GM12878 (cell line): ENCODE measurements around the gene PLXND1.

Experiments used
- POLR2AphosphoS5 ChIP-seq: IDR thresholded peaks from 2 replicates; pipeline ENCODE4 v1.6.1; 2011; ENCODE audit warnings: mild to moderate bottlenecking, low read length, inconsistent platforms
- RAD21 ChIP-seq: IDR thresholded peaks from 2 replicates; pipeline ENCODE4 v1.6.1; 2011; ENCODE audit warnings: mild to moderate bottlenecking, low read depth, low read length, moderate library complexity; ENCODE audit not compliant: insufficient read depth
- SMAD1 ChIP-seq: fragments of 450-650 bp; IDR thresholded peaks from 2 replicates; pipeline ENCODE4 v1.6.1; 2018; ENCODE audit warnings: mild to moderate bottlenecking, low read depth; ENCODE audit not compliant: partially characterized antibody
- YY1 ChIP-seq: IDR thresholded peaks from 2 replicates; pipeline ENCODE4 v1.6.1; 2011; ENCODE audit warnings: low read depth, mild to moderate bottlenecking, low read length

GRCh38 chr3:129636082-129636481 is 29.6 kb upstream of the PLXND1 start:
- TF ChIP-seq RAD21: no peak
- TF ChIP-seq YY1: no peak
- TF ChIP-seq SMAD1: no peak
- no peak for TF ChIP-seq POLR2AphosphoS5
